HG03558 (cell line): Measurements from ENCODE around the gene C19orf25.
"Not testable (repeated sequence)": the region's sequence is repeated elsewhere in the genome, so short reads cannot be mapped to it uniquely, and the experiment has no call there.

Experiments used
- ATAC-seq: cut with Tn5 transposase; IDR thresholded peaks from one replicate; pipeline ENCODE4 v1.9.1; 2021; ENCODE audit warnings: moderate number of reproducible peaks; ENCODE audit not compliant: unreplicated experiment; ENCODE audit errors: extremely low read depth

C19orf25 gene

GRCh38 chr19:1478934-1479707, at the start of gene C19orf25:
TSS of gene C19orf25 (minus strand) at chr19:1479215. CDS start at chr19:1478903, 312 bp downstream.
- ATAC-seq, result no peak

- ATAC-seq, result no peak
Measured at GRCh38 chr19:1527650-1528309, 48.8 kb upstream of the C19orf25 start.

GRCh38 chr19:1526979-1527649, 48.1 kb upstream of the C19orf25 start:
- ATAC-seq, result no peak

GRCh38 chr19:1526066-1526778, 47.2 kb upstream of the C19orf25 start:
- no peak for ATAC-seq

GRCh38 chr19:1525343-1525742, 46.3 kb upstream of the C19orf25 start:
- ATAC-seq, result no peak

GRCh38 chr19:1524972-1525325, 45.9 kb upstream of the C19orf25 start:
- ATAC-seq, result no peak

GRCh38 chr19:1524287-1524971, 45.4 kb upstream of the C19orf25 start:
- ATAC-seq, result no peak

- ATAC-seq, result no peak
Measured at GRCh38 chr19:1523412-1524286, 44.6 kb upstream of the C19orf25 start, which contains the start of gene PLK5. TSS of gene PLK5 (plus strand) at chr19:1524077. CDS start at chr19:1526997, 2,920 bp downstream.

- ATAC-seq, result no peak
Measured at GRCh38 chr19:1522838-1523237, 43.8 kb upstream of the C19orf25 start.

- ATAC-seq, result no peak
Measured at GRCh38 chr19:1522061-1522460, 43.0 kb upstream of the C19orf25 start.

- no peak for ATAC-seq
Measured at GRCh38 chr19:1521636-1522035, 42.6 kb upstream of the C19orf25 start.

- no peak for ATAC-seq
Measured at GRCh38 chr19:1520203-1520780, 41.3 kb upstream of the C19orf25 start.

GRCh38 chr19:1519802-1520201, 40.8 kb upstream of the C19orf25 start:
- ATAC-seq, result not testable (repeated sequence)

GRCh38 chr19:1518471-1518870, 39.5 kb upstream of the C19orf25 start:
- no peak for ATAC-seq

GRCh38 chr19:1516395-1516753, 37.4 kb upstream of the C19orf25 start:
- no peak for ATAC-seq

- no peak for ATAC-seq
Measured at GRCh38 chr19:1514986-1515721, 36.1 kb upstream of the C19orf25 start.

- ATAC-seq, result no peak
Measured at GRCh38 chr19:1514295-1514661, 35.3 kb upstream of the C19orf25 start.
